Measurements from ENCODE around the gene COPG2. TPM values are rescaled to one million over a fixed set of nuclear protein-coding genes. Genes with fewer than 3 reads are reported as not detected.

Gene COPG2
- total and polyA plus RNA-seq, 5 experiments from 2014 or later: 1.9 to 11.9 (median 6.5) TPM

GRCh38 chr7:130473289-130473688 is 195.3 kb downstream of the COPG2 start:
- POLR2A ChIA-PET: interaction anchor here (1.0 kb wide), 1 partner anchor 12 kb away, joined by 3 read pairs; no protein-coding TSS in a partner anchor
- Mint-ChIP-seq H3K27me3 (no peaks in the 10 kb centered on the region), H3K36me3 (no peaks in the 10 kb centered on the region), H3K4me3 (no peak overlapping the region), H3K27ac (no peak overlapping the region), H3K9me3 (peaks cover 0 to 4% (median 0%) of the 10 kb centered on the region in 9 donors), H3K4me1 (peaks cover 4 to 17% (median 13%) of the 10 kb centered on the region in 4 donors)
- DNase-seq (no peak), ATAC-seq (no peak)

DNA sequence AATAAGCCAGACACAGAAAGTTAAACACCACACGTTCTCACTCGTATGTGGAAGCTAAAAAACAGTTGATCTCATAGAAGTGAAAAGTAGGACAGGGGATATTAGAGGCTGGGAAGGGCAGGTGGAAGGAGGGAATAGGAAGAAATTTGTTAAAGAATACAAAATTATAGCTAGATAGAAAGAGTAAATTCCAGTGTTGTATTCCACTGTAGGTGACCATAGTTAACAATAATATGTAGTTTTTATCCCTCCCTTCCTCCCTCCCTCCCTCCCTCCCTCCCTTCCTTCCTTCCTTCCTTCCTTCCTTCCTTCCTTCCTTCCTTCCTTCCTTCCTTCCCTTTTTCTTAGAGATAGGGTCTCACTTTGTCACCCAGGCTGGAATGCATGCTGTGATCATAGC is 196.6 kb downstream of the COPG2 start:
- no peak overlapping the region for H3K4me3 Mint-ChIP-seq
- POLR2A ChIA-PET: no interaction called here
- no peaks in the 10 kb centered on the region for H3K27me3 Mint-ChIP-seq
- peaks cover 4 to 17% (median 13%) of the 10 kb centered on the region in 4 donors for H3K4me1 Mint-ChIP-seq
- H3K9me3 Mint-ChIP-seq: no peaks in the 10 kb centered on the region
- no peak for DNase-seq
- H3K36me3 Mint-ChIP-seq: no peaks in the 10 kb centered on the region
- no peak for ATAC-seq
- no peak overlapping the region for H3K27ac Mint-ChIP-seq

GRCh38 chr7:130468612-130469011 is 199.9 kb downstream of the COPG2 start:
- ATAC-seq: no peak
- Mint-ChIP-seq H3K9me3 (no peaks in the 10 kb centered on the region), H3K27me3 (no peaks in the 10 kb centered on the region), H3K4me3 (no peak overlapping the region), H3K36me3 (no peaks in the 10 kb centered on the region), H3K4me1 (peaks cover 4 to 23% (median 12%) of the 10 kb centered on the region in 4 donors), H3K27ac (no peak overlapping the region)
- POLR2A ChIA-PET: no interaction called here
- no peak for DNase-seq

- ATAC-seq (peak; percentile 86 to 92), DNase-seq (peak in 4 of 10 donors; percentile 7 to 67 (median 43))
- Mint-ChIP-seq H3K36me3 (peaks cover 0 to 15% (median 4%) of the 10 kb centered on the region in 3 donors), H3K9me3 (peaks cover 0 to 17% (median 10%) of the 10 kb centered on the region in 9 donors), H3K27me3 (no peaks in the 10 kb centered on the region), H3K4me3 (peak overlapping the region in 4 of 10 donors; percentile 5 to 56 (median 32)), H3K27ac (peak overlapping the region in 7 of 10 donors; percentile 4 to 74 (median 16)), H3K4me1 (peaks cover 3 to 28% (median 11%) of the 10 kb centered on the region in 4 donors)
- POLR2A ChIA-PET: interaction anchor here (0.6 to 1.4 kb wide), 4 partner anchors 13 to 258 kb away, joined by 3 to 7 read pairs (median 3); partner anchors contain the start of gene TMEM209
These were observed 204.8 kb downstream of the COPG2 start for GRCh38 chr7:130463553-130464434.

- no peak for DNase-seq
- no peak for ATAC-seq
- Mint-ChIP-seq H3K27me3 (no peaks in the 10 kb centered on the region), H3K27ac (peak overlapping the region in 1 of 10 donors; percentile 48), H3K36me3 (peaks cover 0 to 18% (median 12%) of the 10 kb centered on the region in 3 donors), H3K9me3 (peaks cover 0 to 22% (median 10%) of the 10 kb centered on the region in 9 donors), H3K4me3 (no peak overlapping the region), H3K4me1 (peaks cover 5 to 37% (median 19%) of the 10 kb centered on the region in 4 donors)
- POLR2A ChIA-PET: interaction anchor here (0.8 kb wide), 1 partner anchor 12 kb away, joined by 3 read pairs; no protein-coding TSS in a partner anchor
These were observed 207.3 kb downstream of the COPG2 start for GRCh38 chr7:130461272-130461671.

DNA sequence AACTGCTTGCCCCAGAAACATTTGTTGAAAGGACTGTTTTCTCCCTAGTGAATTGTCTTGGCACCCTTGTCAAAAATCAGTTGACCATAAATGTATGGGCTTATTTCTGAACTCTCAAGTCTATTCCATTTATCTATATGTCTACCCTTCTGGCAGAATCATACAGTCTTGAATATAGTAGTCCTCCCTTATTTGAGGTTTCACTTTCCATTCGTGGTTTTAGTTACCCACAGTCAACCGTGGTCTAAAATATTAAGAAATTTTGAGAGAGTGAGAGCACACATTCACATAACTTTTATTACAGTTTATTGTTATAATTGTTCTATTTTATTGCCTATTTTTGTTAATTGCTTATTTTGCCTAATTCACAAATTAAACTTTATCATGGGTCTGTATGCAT is 210.3 kb downstream of the COPG2 start:
- peak in 3 of 10 donors; percentile 15 to 39 (median 31) for DNase-seq
- Mint-ChIP-seq H3K27me3 (no peaks in the 10 kb centered on the region), H3K4me1 (peaks cover 18 to 49% (median 23%) of the 10 kb centered on the region in 4 donors), H3K27ac (peak overlapping the region; percentile 24 to 89 (median 82)), H3K9me3 (peaks cover 0 to 22% (median 10%) of the 10 kb centered on the region in 9 donors), H3K4me3 (peak overlapping the region; percentile 54 to 76 (median 71)), H3K36me3 (peaks cover 0 to 18% (median 12%) of the 10 kb centered on the region in 3 donors)
- POLR2A ChIA-PET: interaction anchor here (1.4 to 3.5 kb wide), 3 partner anchors 17 to 64 kb away, joined by 3 to 11 read pairs (median 3); partner anchors contain the start of gene CEP41
- peak; percentile 75 to 86 for ATAC-seq

Small RNA genes lying within 50 kb of the gene (microRNA-seq; reads per million reads assigned to microRNA genes)
- 5,199 reads per million, percentile 93 among the genes with 10 or more reads in this experiment for gene MIR335 (ENCODE audit: borderline microRNAs expressed)

Other genes with a start within 250 kb of the COPG2 start
- gene CEP41, start 227.7 kb downstream of the COPG2 start, total RNA-seq: 10 to 100 TPM; 23.8 to 25.3 TPM
- 10 to 100 TPM; 54.8 to 74.5 (median 61.0) TPM for gene CEP41, start 227.7 kb downstream of the COPG2 start, polyA plus RNA-seq
- gene MEST, start 176.7 kb downstream of the COPG2 start, total RNA-seq: 10 to 100 TPM; 15.9 to 16.1 TPM
- gene MEST, start 176.7 kb downstream of the COPG2 start, polyA plus RNA-seq: 10 to 100 TPM; 27.6 to 57.4 (median 44.6) TPM
- not detected for gene TSGA13, start 17.8 kb upstream of the COPG2 start, total RNA-seq
- not detected for gene TSGA13, start 17.8 kb upstream of the COPG2 start, polyA plus RNA-seq
- gene KLF14, start 65.5 kb upstream of the COPG2 start, total RNA-seq: not detected
- not detected for gene KLF14, start 65.5 kb upstream of the COPG2 start, polyA plus RNA-seq

Data from naive thymus-derived CD8-positive, alpha-beta T cell (primary cell).